ENCODE results near the gene GNAO1.

GNAO1 gene

DNA sequence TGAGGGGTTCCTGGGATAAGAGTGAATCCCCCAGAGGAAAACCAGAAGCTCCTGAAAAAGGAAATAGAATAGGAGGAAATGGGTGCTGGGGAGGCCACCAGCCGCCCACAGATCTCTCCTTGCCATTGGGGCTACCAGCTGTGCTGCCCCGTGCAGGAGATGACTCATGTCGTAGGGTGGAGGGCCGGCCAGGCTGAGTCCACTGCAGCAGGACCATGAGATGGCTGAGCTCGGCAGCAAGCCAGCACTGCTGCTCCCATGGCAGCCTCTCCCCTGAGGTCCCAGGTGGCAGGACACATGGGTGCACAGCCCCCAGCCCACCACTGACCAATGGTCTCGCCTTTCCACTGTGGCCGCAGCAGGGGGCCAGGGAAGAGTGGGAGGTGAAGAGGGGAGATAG, 95.5 kb downstream of the GNAO1 start:
- Histone ChIP-seq H3K9me2 (replicated peaks; ENCODE audit: insufficient read depth, low read length) (no peaks in the 10 kb centered on the region), H3K9ac (ENCODE audit: low read length) (no peak overlapping the region), H3K9me3 (replicated peaks; ENCODE audit: insufficient read depth, low read length) (no peaks in the 10 kb centered on the region), H3F3A (ENCODE audit: insufficient read depth, low read length) (no peaks in the 10 kb centered on the region), H3K4me2 (ENCODE audit: low read depth, low read length) (no peak overlapping the region), H3K27ac (ENCODE audit: low read length) (no peak overlapping the region), H3K4me1 (ENCODE audit: low read length) (no peaks in the 10 kb centered on the region), H3K4me3 (ENCODE audit: low read length) (no peak overlapping the region), H3K36me3 (replicated peaks; ENCODE audit: insufficient read depth, low read length) (no peaks in the 10 kb centered on the region), H2AFZ (ENCODE audit: low read length) (no peak overlapping the region), H3K27me3 (replicated peaks; ENCODE audit: insufficient read depth, low read length) (no peaks in the 10 kb centered on the region), H4K20me1 (ENCODE audit: insufficient read depth, low read length) (no peaks in the 10 kb centered on the region), H3K79me2 (ENCODE audit: low read length) (no peaks in the 10 kb centered on the region)
- TF ChIP-seq, protein P1, sequence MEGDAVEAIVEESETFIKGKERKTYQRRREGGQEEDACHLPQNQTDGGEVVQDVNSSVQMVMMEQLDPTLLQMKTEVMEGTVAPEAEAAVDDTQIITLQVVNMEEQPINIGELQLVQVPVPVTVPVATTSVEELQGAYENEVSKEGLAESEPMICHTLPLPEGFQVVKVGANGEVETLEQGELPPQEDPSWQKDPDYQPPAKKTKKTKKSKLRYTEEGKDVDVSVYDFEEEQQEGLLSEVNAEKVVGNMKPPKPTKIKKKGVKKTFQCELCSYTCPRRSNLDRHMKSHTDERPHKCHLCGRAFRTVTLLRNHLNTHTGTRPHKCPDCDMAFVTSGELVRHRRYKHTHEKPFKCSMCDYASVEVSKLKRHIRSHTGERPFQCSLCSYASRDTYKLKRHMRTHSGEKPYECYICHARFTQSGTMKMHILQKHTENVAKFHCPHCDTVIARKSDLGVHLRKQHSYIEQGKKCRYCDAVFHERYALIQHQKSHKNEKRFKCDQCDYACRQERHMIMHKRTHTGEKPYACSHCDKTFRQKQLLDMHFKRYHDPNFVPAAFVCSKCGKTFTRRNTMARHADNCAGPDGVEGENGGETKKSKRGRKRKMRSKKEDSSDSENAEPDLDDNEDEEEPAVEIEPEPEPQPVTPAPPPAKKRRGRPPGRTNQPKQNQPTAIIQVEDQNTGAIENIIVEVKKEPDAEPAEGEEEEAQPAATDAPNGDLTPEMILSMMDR (IDR thresholded peaks at IDR 0.05; ENCODE audit: low read length), result no peak
- TF ChIP-seq EZH2 (optimal IDR thresholded peaks at IDR 0.05; ENCODE audit: low read depth, low read length) (no peak), EZH2phosphoT487 (IDR thresholded peaks at IDR 0.05; ENCODE audit: low read length) (no peak)
- DNase-seq, result no peak

- Histone ChIP-seq H3K27me3 (replicated peaks; ENCODE audit: insufficient read depth, low read length) (no peaks in the 10 kb centered on the region), H3F3A (ENCODE audit: insufficient read depth, low read length) (no peaks in the 10 kb centered on the region), H3K9me3 (replicated peaks; ENCODE audit: insufficient read depth, low read length) (no peaks in the 10 kb centered on the region), H3K9ac (ENCODE audit: low read length) (no peak overlapping the region), H4K20me1 (ENCODE audit: insufficient read depth, low read length) (no peaks in the 10 kb centered on the region), H3K4me2 (ENCODE audit: low read depth, low read length) (no peak overlapping the region), H3K4me3 (ENCODE audit: low read length) (no peak overlapping the region), H3K27ac (ENCODE audit: low read length) (no peak overlapping the region), H2AFZ (ENCODE audit: low read length) (no peak overlapping the region), H3K79me2 (ENCODE audit: low read length) (no peaks in the 10 kb centered on the region), H3K36me3 (replicated peaks; ENCODE audit: insufficient read depth, low read length) (no peaks in the 10 kb centered on the region), H3K4me1 (ENCODE audit: low read length) (no peaks in the 10 kb centered on the region), H3K9me2 (replicated peaks; ENCODE audit: insufficient read depth, low read length) (no peaks in the 10 kb centered on the region)
- TF ChIP-seq EZH2phosphoT487 (IDR thresholded peaks at IDR 0.05; ENCODE audit: low read length) (no peak), EZH2 (optimal IDR thresholded peaks at IDR 0.05; ENCODE audit: low read depth, low read length) (no peak)
- TF ChIP-seq, protein P1 (IDR thresholded peaks at IDR 0.05; ENCODE audit: low read length), result no peak
- DNase-seq, result no peak
These were observed 96.7 kb downstream of the GNAO1 start for GRCh38 chr16:56288019-56288418.

GRCh38 chr16:56289416-56289815, 98.1 kb downstream of the GNAO1 start:
- no peaks in the 10 kb centered on the region for H3K79me2 ChIP-seq (ENCODE audit: low read length)
- no peaks in the 10 kb centered on the region for H3K9me2 ChIP-seq (replicated peaks; ENCODE audit: insufficient read depth, low read length)
- TF ChIP-seq, protein P1 (IDR thresholded peaks at IDR 0.05; ENCODE audit: low read length), result no peak
- TF ChIP-seq EZH2 (optimal IDR thresholded peaks at IDR 0.05; ENCODE audit: low read depth, low read length), result no peak
- TF ChIP-seq EZH2phosphoT487 (IDR thresholded peaks at IDR 0.05; ENCODE audit: low read length), result no peak
- H4K20me1 ChIP-seq (ENCODE audit: insufficient read depth, low read length), result no peaks in the 10 kb centered on the region
- H3K27ac ChIP-seq (ENCODE audit: low read length), result no peak overlapping the region
- H3K4me3 ChIP-seq (ENCODE audit: low read length), result no peak overlapping the region
- H3K9me3 ChIP-seq (replicated peaks; ENCODE audit: insufficient read depth, low read length), result no peaks in the 10 kb centered on the region
- H3K4me1 ChIP-seq (ENCODE audit: low read length), result no peaks in the 10 kb centered on the region
- H3K27me3 ChIP-seq (replicated peaks; ENCODE audit: insufficient read depth, low read length), result no peaks in the 10 kb centered on the region
- no peaks in the 10 kb centered on the region for H3F3A ChIP-seq (ENCODE audit: insufficient read depth, low read length)
- H3K36me3 ChIP-seq (replicated peaks; ENCODE audit: insufficient read depth, low read length), result no peaks in the 10 kb centered on the region
- H3K4me2 ChIP-seq (ENCODE audit: low read depth, low read length), result no peak overlapping the region
- no peak for DNase-seq
- no peak overlapping the region for H2AFZ ChIP-seq (ENCODE audit: low read length)
- H3K9ac ChIP-seq (ENCODE audit: low read length), result no peak overlapping the region

Measured in MM.1S (cell line).